GM23248 (cell line): ENCODE data around the gene RALY.

ENCODE experiments used
- EZH2 ChIP-seq: fragments of 200-600 bp; sonication (generic); IDR thresholded peaks from 2 replicates; pipeline ENCODE4 v1.6.1; 2018; ENCODE audit warnings: antibody characterized with exemption, mild to moderate bottlenecking; ENCODE audit not compliant: insufficient read depth, poor library complexity, severe bottlenecking
- EZH2phosphoT487 ChIP-seq: fragments of 200-600 bp; sonication (generic); IDR thresholded peaks from 2 replicates; pipeline ENCODE4 v1.6.1; 2018; ENCODE audit warnings: antibody characterized with exemption, moderate library complexity, mild to moderate bottlenecking, low read depth; ENCODE audit not compliant: insufficient read depth

- TF ChIP-seq EZH2, result no peak
- no peak for TF ChIP-seq EZH2phosphoT487
Observed at GRCh38 chr20:34082232-34082887, 88.6 kb downstream of the RALY start.
